ENCODE data around the gene RAE1. TPM values are rescaled to one million over a fixed set of nuclear protein-coding genes. Genes with fewer than 3 reads are reported as not detected.

RAE1 gene
- total RNA-seq, 1 donor from 2014 or later: 28.9 TPM

- no peak for DNase-seq (ENCODE audit: low read depth, low spot score)
Observed at GRCh38 chr20:57387463-57387862, 36.4 kb downstream of the RAE1 start.

GRCh38 chr20:57387945-57388371 is 36.9 kb downstream of the RAE1 start:
- no peak for DNase-seq (ENCODE audit: low read depth, low spot score)

- DNase-seq (ENCODE audit: low read depth, low spot score): no peak
Observed at GRCh38 chr20:57388953-57389694, 38.1 kb downstream of the RAE1 start.

- DNase-seq (ENCODE audit: low read depth, low spot score): no peak
Observed at GRCh38 chr20:57389695-57390603, 38.9 kb downstream of the RAE1 start.

GRCh38 chr20:57390604-57391438 is 39.8 kb downstream of the RAE1 start, which contains the start of gene RBM38:
Gene RBM38 (plus strand): TSS chr20:57391396. CDS start chr20:57391582, 186 bp downstream.
- no peak for DNase-seq (ENCODE audit: low read depth, low spot score)

- DNase-seq (ENCODE audit: low read depth, low spot score): no peak
Observed at GRCh38 chr20:57391439-57392301, 40.6 kb downstream of the RAE1 start.

- DNase-seq (ENCODE audit: low read depth, low spot score): no peak
Observed at GRCh38 chr20:57392512-57393271, 41.6 kb downstream of the RAE1 start.

- no peak for DNase-seq (ENCODE audit: low read depth, low spot score)
Observed at GRCh38 chr20:57393321-57394120, 42.5 kb downstream of the RAE1 start.

GRCh38 chr20:57394121-57395082 is 43.3 kb downstream of the RAE1 start:
- DNase-seq (ENCODE audit: low read depth, low spot score): no peak

- DNase-seq (ENCODE audit: low read depth, low spot score): peak; percentile 79
Observed at GRCh38 chr20:57395111-57395966, 44.3 kb downstream of the RAE1 start.

GRCh38 chr20:57396212-57396983 is 45.3 kb downstream of the RAE1 start:
- DNase-seq (ENCODE audit: low read depth, low spot score): no peak

GRCh38 chr20:57396984-57397692 is 46.1 kb downstream of the RAE1 start:
- DNase-seq (ENCODE audit: low read depth, low spot score): no peak

- DNase-seq (ENCODE audit: low read depth, low spot score): no peak
Observed at GRCh38 chr20:57397693-57398108, 46.6 kb downstream of the RAE1 start.

GRCh38 chr20:57398231-57398821 is 47.3 kb downstream of the RAE1 start:
- DNase-seq (ENCODE audit: low read depth, low spot score): no peak
